GM18505 (cell line): ENCODE data around the gene DISP2.

Experiments used
- ATAC-seq: cut with Tn5 transposase; IDR thresholded peaks from one replicate; pipeline ENCODE4 v1.9.1; 2021; ENCODE audit not compliant: unreplicated experiment
- POLR2A ChIP-seq: IDR thresholded peaks from 4 replicates; pipeline ENCODE4 v1.6.1; 2011; ENCODE audit warnings: borderline replicate concordance; ENCODE audit not compliant: insufficient read depth, insufficient read length; ENCODE audit errors: extremely low read depth

The DISP2 gene

GRCh38 chr15:40332113-40332781, 25.8 kb upstream of the DISP2 start:
- ATAC-seq, result no peak
- TF ChIP-seq POLR2A, result no peak

- ATAC-seq, result no peak
- no peak for TF ChIP-seq POLR2A
Measured at GRCh38 chr15:40333922-40334492, 24.0 kb upstream of the DISP2 start.

GRCh38 chr15:40334541-40334940, 23.5 kb upstream of the DISP2 start:
- no peak for ATAC-seq
- no peak for TF ChIP-seq POLR2A

- TF ChIP-seq POLR2A, result no peak
- ATAC-seq, result no peak
Measured at GRCh38 chr15:40334941-40335795, 22.9 kb upstream of the DISP2 start.

GRCh38 chr15:40335938-40336743, 21.9 kb upstream of the DISP2 start:
- no peak for ATAC-seq
- TF ChIP-seq POLR2A, result no peak

- no peak for ATAC-seq
- TF ChIP-seq POLR2A, result no peak
Measured at GRCh38 chr15:40336744-40337122, 21.3 kb upstream of the DISP2 start.

- ATAC-seq, result no peak
- TF ChIP-seq POLR2A, result no peak
Measured at GRCh38 chr15:40337597-40337996, 20.4 kb upstream of the DISP2 start.

- TF ChIP-seq POLR2A, result no peak
- ATAC-seq, result no peak
Measured at GRCh38 chr15:40338041-40338657, 19.9 kb upstream of the DISP2 start.

GRCh38 chr15:40338921-40339620, 18.9 kb upstream of the DISP2 start:
- TF ChIP-seq POLR2A, result no peak
- ATAC-seq, result no peak

- no peak for TF ChIP-seq POLR2A
- no peak for ATAC-seq
Measured at GRCh38 chr15:40339621-40339945, 18.4 kb upstream of the DISP2 start.

GRCh38 chr15:40340038-40340739, 17.8 kb upstream of the DISP2 start:
- no peak for ATAC-seq
- no peak for TF ChIP-seq POLR2A
